T-helper 1 cell treated with Interleukin-12 subunit alpha and Interleukin-12 subunit beta and Interleukin-4 antibody, amounts not matched to agents 30 ng/mL and 1 ng/mL, for 36 hours (primary cell): ENCODE measurements around the gene CLNS1A. TPM values are rescaled to one million over a fixed set of nuclear protein-coding genes. Genes with fewer than 3 reads are reported as not detected.

ENCODE experiments used
- intact Hi-C: fragments of 100-400 bp; cut with micrococcal nuclease; formaldehyde crosslinking; loops from one replicate; pipeline ENCODE4 v1.15.1; 2024
- total RNA-seq: library from RNA; stranded (reverse); gene quantifications from 2 replicates; pipeline ENCODE4 v1.2.3, GENCODE V29; 2022

Gene CLNS1A, protein sequence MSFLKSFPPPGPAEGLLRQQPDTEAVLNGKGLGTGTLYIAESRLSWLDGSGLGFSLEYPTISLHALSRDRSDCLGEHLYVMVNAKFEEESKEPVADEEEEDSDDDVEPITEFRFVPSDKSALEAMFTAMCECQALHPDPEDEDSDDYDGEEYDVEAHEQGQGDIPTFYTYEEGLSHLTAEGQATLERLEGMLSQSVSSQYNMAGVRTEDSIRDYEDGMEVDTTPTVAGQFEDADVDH
- total RNA-seq, result 102 and 109 TPM in 2 replicates

GRCh38 chr11:77637345-77638165, at the start of gene CLNS1A:
CLNS1A (minus strand) TSS chr11:77637794; CDS start chr11:77637714, 80 bp downstream.
- intact Hi-C loops, result loop anchor here (1.0 to 10.0 kb wide), 9 partner anchors 49 to 935 kb away; partner anchors contain the start of genes ALG8, AQP11, INTS4 and KCTD21

- intact Hi-C loops, result no loop called here
Observed at GRCh38 chr11:77687088-77687487, 49.5 kb upstream of the CLNS1A start.

GRCh38 chr11:77677138-77677537, 39.5 kb upstream of the CLNS1A start:
- intact Hi-C loops, result no loop called here

DNA sequence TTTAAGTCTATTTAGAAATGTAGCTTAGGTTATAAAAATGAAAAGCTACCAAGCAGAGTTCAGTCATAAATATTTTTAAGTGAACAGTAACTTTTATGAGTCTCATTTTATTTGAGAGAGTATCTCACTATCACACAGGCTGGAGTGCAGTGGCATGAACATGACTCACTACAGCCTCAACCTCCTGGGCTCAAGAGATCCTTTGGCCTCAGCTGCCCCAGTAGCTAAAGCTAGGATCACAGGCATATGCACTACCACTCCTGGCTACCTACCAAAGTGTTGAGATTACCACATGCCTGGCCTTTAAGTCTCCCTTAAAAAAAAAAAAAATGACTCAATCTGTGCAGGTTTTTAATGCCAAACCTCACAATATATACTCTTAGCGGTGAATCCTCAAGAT, 34.7 kb upstream of the CLNS1A start:
- intact Hi-C loops, result no loop called here

- intact Hi-C loops, result no loop called here
Observed at GRCh38 chr11:77669848-77670511, 32.4 kb upstream of the CLNS1A start.

DNA sequence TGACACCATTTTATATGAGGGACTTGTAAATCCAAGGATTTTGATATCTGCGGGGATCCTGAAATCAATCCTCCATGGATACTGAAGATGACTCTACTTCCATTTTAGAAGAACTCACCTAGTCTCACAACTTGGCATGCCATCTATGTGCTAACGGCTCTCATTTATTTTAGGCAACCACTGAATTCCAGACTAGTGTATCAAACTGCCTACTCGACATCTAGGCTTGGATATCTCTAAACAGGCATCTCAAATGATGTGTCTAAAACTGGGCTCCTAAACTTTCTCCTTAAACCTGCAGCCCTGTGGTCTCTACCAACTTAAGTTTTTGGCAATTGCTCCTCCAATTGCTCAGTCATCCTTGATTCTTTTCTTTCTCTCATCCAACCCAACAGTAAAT, 31.2 kb upstream of the CLNS1A start:
- intact Hi-C loops, result no loop called here

GRCh38 chr11:77665240-77665965, 27.8 kb upstream of the CLNS1A start:
- intact Hi-C loops, result no loop called here

DNA sequence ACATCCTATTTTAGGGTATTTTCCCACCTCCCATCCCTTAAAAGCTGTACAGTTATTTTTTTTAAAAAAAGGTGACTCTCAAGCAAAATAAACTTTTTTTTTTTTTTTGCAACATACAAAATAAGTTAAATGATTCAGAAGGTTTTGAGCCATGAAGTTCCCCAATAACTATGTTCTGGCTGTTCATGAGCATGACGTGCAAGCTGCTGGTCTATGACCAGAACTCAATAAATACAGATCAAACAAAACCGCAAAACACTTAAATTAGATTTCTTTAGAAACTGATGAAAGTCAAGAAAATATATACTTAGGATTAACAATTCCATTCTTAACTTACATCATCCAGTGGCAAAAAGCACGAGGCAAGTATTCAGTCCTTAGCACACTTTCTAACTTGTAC, 24.1 kb upstream of the CLNS1A start:
- intact Hi-C loops, result no loop called here

GRCh38 chr11:77660947-77661346, 23.4 kb upstream of the CLNS1A start:
- intact Hi-C loops, result no loop called here

DNA sequence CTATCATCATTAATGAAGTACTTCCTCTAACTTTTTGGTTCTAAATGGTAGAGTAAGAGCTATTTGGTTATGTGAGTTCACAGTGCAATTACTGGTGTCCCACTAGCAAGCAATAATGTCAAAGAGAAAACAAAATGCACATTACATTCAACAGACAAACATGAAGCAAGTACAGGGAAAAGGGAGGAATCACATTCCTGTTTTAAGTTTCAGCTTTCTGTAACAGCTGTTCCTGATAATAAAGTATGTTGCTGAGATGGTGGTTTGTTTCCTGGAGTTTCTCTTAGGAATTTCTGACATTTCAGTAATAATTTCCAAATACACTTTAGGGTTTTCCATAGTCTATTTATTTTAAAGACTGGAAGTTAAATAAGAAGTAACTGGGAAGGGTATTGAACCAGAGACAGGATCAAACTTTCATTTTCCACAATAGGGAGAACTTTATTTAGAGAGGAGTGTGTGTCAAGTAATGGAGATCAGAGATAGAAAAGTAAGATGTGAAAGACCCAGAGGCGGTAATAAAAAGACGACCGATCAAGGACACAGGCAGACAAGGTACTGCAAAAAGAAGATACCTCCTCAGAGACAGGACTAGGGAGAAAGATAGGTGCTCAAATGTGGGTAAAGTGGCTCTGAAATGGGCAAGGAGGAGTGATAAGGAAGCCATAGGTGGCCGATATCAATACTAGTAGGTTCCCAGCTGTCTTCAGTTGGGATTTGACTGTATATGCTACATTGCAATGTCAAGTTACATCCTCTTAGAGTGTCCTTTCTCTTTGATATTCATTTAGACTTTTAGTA, 20.8 kb upstream of the CLNS1A start:
- intact Hi-C loops, result no loop called here

DNA sequence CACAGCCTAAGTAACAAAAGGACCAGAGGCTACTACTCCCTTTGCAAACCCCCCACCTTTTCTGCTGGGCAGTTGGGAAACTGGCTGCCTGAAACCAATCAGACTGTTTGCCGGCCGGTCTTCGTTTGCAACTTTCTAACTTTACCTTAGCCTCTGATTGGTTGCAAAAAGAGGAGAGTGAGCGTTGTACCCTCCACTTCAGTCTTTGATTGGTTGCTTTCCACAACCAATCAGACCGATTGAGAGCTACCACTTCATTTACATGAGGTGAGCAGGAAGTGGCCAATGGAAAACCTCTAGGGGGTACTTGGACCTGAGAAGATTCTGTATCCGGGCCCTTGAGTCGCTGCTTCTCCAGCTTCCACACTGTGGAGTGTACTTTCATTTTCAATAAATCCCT, 18.8 kb upstream of the CLNS1A start:
- intact Hi-C loops, result no loop called here

- intact Hi-C loops, result no loop called here
Observed at GRCh38 chr11:77654770-77655434, 17.3 kb upstream of the CLNS1A start.

DNA sequence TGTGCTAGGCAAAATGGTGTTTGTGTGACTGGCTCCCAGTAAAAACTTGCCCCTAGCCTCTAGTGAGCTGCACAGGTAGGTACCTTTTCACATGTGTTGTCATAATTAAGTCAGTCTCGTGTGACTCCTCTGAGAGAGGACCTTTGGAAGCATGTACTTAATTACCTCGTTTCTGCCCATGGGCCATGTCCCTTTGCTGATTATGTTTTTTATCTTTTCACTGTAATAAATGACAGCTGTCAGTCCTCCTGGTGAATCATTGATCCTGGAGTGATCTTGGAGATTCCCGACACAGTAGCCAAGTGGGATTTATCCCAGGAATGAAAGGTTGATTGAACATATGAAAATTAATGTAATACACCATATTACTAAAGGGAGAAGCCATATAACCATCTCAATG, 12.5 kb upstream of the CLNS1A start:
- intact Hi-C loops, result no loop called here

GRCh38 chr11:77647654-77648305, 10.2 kb upstream of the CLNS1A start:
- intact Hi-C loops, result no loop called here

DNA sequence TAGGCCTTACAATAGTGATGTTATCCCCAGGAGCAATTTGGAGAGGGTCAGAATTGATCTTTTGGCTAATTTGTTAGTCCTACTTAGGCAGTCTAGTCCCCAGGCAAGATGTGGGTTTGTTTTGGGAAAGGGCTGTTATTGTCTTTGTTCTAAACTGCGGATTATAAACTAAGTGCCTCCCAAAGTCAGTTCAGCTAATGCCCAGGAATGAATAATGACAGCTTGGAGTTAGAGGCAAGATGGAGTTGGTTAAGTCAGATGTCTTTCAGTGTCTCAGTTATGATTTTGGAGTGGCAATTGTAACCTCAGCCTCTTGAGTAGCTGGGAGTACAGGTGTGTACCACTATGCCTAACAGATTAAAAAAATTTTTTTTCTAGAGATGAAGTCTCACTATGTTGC, 7.3 kb upstream of the CLNS1A start:
- intact Hi-C loops, result no loop called here

GRCh38 chr11:77642228-77642627, 4.6 kb upstream of the CLNS1A start:
- intact Hi-C loops, result no loop called here

- intact Hi-C loops, result loop anchor here (1.0 to 10.0 kb wide), 9 partner anchors 48 to 935 kb away; partner anchors contain the start of genes ALG8, AQP11, INTS4 and KCTD21
Observed at GRCh38 chr11:77636731-77637344, 756 bp downstream of the CLNS1A start.

- intact Hi-C loops, result loop anchor here (10.0 kb wide), 1 partner anchor 411 kb away; no protein-coding TSS in a partner anchor
Observed at GRCh38 chr11:77633926-77634325, 3.7 kb downstream of the CLNS1A start.

DNA sequence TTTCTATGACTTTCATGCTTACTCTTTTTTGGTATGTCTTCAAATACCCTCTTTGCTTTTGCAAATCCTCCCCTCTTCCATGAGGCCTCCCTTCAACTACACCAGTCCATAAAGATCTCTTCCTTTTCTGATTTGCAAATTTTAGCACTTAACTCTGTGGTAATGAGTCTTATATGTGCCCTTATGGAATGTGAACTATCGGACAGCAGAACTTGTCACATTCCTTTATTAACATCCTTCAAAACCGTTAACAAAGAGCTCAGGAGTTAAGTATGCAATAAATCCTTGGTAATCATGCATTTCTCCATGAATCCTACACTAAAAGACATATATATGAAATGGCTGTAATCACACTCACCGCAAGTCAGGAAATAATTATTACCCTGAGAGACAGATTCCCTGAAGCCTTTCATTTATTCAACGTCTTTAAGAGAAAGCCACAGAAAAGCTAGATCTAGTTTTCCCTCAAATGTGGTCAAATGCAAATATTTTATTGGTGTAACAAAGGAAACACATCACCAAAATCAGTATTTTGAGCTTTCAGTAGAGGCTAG, 7.4 kb downstream of the CLNS1A start:
- intact Hi-C loops, result loop anchor here (10.0 kb wide), 1 partner anchor 415 kb away; no protein-coding TSS in a partner anchor
